A549 (cell line): Measurements from ENCODE around the gene ELF3.

Source experiments
- BHLHE40 ChIP-seq: IDR thresholded peaks from 2 replicates; pipeline ENCODE4 v1.6.1; 2012; ENCODE audit warnings: low read depth, low read length, inconsistent platforms
- RAD21 ChIP-seq, 2 experiments: fragments of >200 bp in 1 of 2; sonication (Bioruptor Twin) in 1 of 2; formaldehyde crosslinking in 1 of 2; IDR thresholded peaks in 1 of 2; conservative IDR thresholded peaks in 1 of 2; 2 replicates in 1 of 2; 3 replicates in 1 of 2; pipeline ENCODE4 v1.6.1; 2012 to 2018; ENCODE audit warnings: inconsistent platforms in 1 of 2
- SREBF2 ChIP-seq: fragments of 450-650 bp; IDR thresholded peaks from 2 replicates; pipeline ENCODE4 v1.6.1; 2014; ENCODE audit warnings: mild to moderate bottlenecking, moderate library complexity
- TF ChIP-seq, protein P1 (sequence below): fragments of >200 bp; sonication (Bioruptor Twin); formaldehyde crosslinking; IDR thresholded peaks from 3 replicates; pipeline ENCODE4 v1.5.1; 2016

GRCh38 chr1:202004711-202005110 is 5.7 kb upstream of the ELF3 start:
- TF ChIP-seq SREBF2 (no peak), BHLHE40 (no peak), RAD21 (conservative IDR thresholded peaks at IDR 0.05 in 1 of 2, IDR thresholded peaks at IDR 0.05 in 1 of 2) (no peak)
- TF ChIP-seq, protein P1, sequence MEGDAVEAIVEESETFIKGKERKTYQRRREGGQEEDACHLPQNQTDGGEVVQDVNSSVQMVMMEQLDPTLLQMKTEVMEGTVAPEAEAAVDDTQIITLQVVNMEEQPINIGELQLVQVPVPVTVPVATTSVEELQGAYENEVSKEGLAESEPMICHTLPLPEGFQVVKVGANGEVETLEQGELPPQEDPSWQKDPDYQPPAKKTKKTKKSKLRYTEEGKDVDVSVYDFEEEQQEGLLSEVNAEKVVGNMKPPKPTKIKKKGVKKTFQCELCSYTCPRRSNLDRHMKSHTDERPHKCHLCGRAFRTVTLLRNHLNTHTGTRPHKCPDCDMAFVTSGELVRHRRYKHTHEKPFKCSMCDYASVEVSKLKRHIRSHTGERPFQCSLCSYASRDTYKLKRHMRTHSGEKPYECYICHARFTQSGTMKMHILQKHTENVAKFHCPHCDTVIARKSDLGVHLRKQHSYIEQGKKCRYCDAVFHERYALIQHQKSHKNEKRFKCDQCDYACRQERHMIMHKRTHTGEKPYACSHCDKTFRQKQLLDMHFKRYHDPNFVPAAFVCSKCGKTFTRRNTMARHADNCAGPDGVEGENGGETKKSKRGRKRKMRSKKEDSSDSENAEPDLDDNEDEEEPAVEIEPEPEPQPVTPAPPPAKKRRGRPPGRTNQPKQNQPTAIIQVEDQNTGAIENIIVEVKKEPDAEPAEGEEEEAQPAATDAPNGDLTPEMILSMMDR, result no peak
